ENCODE measurements around the gene KCNH2. TPM values are rescaled to one million over a fixed set of nuclear protein-coding genes. Genes with fewer than 3 reads are reported as not detected.

Gene KCNH2
- total RNA-seq, 1 donor from 2014 or later, result not detected

- DNase-seq (ENCODE audit: low read depth in 2 of 2), result peak; percentile 54 to 69
Measured at GRCh38 chr7:150962553-150963399, 15.3 kb downstream of the KCNH2 start.

DNA sequence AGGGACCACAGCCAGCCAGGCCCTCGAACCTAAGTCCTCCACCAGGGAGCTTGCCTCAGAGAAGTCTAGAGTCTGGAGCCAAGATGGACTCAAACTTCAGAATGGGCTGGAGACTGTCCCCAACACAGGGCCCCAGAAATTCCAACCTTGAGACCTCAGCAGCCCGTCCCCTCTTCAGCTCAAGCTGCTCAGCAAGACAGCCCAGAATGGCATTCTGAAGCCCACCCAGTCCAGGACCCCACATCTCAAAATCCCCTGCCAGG, 15.9 kb downstream of the KCNH2 start:
- no peak for DNase-seq (ENCODE audit: low read depth in 2 of 2)

GRCh38 chr7:150961510-150962289, 16.4 kb downstream of the KCNH2 start:
- no peak for DNase-seq (ENCODE audit: low read depth in 2 of 2)

- peak; percentile 33 to 46 for DNase-seq (ENCODE audit: low read depth in 2 of 2)
Measured at GRCh38 chr7:150959739-150960734, 18.1 kb downstream of the KCNH2 start.

DNA sequence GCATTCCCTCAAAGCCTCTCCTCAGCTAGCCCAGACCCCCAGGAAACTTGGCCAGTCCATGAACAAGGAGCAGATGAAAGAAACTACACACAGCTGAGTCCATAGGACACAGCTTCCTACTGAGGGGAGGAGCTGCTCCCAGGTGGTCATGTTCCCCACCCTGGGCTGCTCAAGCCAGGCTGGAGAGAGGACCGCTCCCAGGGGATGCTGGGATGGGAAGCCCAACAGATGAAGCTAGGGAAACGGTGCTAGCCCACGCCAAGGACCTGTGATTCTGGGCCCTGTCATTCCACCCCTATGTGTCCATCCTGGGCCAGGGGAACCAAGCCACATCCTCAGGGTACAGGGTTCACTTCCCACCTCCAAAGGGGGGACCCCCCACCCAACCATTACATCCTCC, 19.0 kb downstream of the KCNH2 start:
- no peak for DNase-seq (ENCODE audit: low read depth in 2 of 2)

- no peak for DNase-seq (ENCODE audit: low read depth in 2 of 2)
Measured at GRCh38 chr7:150958597-150958996, 19.5 kb downstream of the KCNH2 start.

DNA sequence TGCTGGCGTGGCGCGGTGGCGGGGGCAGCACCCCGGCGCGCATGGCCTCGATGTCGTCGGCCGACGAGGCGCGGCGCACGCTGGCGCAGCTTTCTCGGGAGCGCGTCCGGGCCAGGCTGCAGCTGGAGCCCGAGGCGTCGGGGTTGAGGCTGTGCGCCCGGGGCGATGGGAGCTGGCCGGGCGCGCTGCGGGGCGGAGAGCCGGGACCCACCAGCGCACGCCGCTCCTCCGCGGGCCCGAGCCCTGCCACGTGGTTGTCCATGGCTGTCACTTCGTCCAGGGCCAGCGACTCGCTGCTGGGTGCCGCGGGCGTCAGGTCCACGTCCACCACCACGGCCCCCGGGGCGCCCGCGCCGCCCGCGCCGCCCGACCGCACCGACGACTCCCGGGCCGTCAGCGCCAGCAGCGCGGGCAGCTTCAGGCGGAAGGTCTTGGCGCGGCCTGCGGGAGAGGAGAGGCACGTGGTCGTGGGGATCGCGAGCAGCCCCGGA, 20.0 kb downstream of the KCNH2 start:
- no peak for DNase-seq (ENCODE audit: low read depth in 2 of 2)

GRCh38 chr7:150957133-150958020, 20.7 kb downstream of the KCNH2 start:
- DNase-seq (ENCODE audit: low read depth in 2 of 2), result no peak

DNA sequence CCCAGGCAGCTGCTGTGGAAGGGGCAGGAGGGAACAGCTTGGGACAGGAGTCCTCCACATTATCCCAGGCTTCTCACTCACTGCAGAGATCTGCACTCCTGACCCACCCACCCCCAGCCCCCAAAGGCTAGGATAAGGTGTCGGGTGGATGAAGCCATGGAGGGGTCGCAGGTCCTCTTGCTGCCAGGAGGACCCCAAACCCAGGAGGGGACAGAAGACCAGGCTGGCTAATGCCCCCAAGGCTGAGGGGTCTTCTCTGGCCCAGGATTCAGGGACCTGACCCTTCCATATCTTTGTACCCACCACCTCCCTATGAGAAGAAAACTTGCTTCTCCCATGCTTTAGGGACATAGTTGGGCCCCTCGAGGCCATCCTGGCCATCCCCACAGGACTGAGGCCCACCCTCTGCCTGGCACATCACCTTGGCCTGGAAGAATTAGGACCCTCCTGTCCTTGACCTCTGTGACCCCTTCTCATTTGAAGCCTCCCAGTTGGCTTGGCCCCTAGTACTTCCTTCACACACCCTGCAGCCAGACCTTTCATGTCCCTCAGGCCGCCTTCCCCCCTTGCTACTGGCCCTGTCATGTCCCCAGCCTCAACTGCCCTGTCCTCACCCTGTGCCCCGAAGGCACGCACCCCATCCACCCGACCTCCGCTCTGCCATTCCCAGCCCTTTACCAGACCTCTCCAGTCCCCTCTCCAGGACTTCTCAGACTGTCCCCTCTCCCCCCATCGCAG, 21.6 kb downstream of the KCNH2 start:
- no peak for DNase-seq (ENCODE audit: low read depth in 2 of 2)

DNA sequence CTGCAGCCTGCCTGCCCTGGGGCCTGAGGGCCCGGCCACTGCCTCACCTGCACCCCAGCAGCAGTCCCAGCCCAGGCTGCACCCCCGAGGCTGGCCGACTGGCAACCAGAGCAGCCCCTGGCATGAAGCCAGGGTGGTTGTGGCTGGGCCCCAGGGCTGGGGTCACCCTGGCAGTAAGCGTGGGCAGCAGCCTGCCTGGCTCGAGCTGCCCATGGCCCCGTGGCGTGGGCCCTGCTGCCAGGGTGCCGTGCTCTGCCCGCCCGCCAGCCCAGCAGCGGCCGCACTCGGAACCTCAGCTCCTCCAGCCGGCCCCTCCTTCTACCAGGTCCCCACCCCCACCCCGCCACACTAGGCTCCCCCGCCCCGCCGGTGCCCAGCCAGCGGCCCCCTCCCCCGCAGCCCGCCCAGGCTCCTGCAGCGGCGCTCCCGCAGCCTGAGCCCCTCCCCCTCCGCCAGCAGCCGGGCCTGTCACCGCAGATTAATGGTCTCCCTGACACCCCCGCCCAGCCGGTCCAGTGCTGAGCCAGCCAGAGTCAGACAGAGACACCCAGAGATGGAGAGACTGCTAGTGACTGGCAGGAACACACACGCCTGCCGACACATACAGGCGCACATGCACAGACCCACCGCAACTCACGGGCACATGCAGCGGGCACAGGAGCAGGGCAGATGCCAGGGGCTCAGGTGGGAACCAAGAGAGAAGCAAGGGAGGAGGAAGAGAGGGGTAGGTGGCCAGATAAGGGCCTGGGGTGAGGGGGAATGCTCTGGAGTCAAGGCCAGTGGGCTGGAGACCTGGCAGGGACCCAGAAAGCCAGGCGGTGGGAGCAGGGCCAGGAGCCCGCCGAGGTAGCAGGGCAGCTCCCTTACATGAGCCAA, 22.4 kb downstream of the KCNH2 start:
- DNase-seq (ENCODE audit: low read depth in 2 of 2), result no peak

- DNase-seq (ENCODE audit: low read depth in 2 of 2), result no peak
Measured at GRCh38 chr7:150954986-150955518, 23.1 kb downstream of the KCNH2 start.

DNA sequence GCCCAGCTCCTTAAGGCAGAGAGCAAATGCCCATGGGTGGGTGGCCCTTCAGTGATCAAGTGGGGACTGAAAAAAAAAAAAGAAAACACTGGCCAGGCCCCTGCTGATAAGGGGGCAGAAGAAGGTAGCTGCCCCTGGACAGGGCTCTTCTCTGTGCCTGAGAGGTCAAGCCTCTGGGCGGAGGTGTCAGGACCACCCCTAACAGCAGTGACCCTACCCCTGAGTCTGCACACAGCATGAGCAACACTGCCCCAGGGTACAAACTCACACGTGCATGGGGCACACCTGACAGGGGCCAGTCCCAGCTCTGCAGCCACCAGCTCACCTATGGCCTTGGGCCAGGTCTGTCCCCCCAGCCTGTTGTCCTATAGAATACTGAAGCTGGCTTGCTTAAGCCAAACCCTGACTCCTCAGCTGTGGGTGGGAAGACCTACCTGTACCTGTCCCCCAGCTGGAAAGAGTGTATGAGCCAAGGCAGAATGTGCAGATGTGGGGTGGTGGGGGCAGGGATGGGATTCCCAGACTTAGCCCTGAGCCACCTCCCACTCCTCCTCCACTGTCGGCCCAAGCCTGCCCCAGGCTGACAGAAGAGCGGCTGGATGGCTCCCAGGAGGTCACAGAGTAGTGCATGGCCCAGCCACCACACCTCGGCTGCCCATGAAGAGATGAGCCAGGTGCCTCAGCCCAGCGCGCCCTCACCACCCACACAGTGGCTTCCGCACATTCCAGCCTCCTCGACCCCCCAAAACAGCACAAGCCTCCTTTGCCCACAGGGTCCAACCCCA, 23.7 kb downstream of the KCNH2 start:
- no peak for DNase-seq (ENCODE audit: low read depth in 2 of 2)

GRCh38 chr7:150953061-150953997, 24.8 kb downstream of the KCNH2 start:
- no peak for DNase-seq (ENCODE audit: low read depth in 2 of 2)

DNA sequence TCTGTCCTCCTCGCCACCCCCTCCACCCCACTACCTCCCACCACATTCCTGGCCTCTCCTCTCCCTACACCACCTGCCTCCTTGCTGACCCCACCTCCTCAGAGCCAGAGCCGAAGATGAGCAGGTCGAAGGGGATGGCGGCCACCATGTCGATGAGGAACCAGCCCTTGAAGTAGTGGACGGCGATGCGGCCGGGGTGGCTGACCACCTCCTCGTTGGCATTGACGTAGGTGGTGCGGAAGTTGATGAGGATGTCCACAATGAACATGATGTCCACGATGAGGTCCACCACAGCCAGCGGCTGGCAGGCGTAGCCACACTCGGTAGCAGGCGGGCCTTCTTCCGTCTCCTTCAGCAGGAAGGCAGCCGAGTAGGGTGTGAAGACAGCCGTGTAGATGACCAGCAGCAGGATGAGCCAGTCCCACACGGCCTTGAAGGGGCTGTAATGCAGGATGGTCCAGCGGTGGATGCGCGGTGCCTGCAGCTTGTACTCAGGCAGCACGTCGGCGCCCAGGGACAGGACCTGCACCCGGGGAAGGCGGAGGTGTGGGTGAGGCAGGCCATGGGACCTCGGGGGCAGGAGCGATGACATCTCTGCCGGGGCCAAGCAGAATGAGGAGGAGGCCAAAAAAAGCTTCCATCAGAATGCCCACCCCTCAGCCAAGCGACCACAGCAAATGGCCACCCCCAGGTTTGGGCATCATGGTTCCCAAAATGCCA, 25.6 kb downstream of the KCNH2 start:
- no peak for DNase-seq (ENCODE audit: low read depth in 2 of 2)

DNA sequence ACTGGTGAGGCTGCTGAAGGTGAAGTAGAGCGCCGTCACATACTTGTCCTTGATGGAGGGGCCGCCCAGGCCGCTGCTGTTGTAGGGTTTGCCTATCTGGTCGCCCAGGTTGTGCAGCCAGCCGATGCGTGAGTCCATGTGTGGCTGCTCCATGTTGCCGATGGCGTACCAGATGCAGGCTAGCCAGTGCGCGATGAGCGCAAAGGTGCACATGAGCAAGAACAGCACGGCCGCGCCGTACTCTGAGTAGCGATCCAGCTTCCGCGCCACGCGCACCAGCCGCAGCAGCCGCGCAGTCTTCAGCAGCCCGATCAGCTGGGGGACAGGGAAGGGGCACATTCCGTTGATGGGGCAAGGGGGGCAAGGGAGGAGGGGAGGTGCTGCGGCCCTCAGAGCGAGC, 26.6 kb downstream of the KCNH2 start:
- no peak for DNase-seq (ENCODE audit: low read depth in 2 of 2)

- no peak for DNase-seq (ENCODE audit: low read depth in 2 of 2)
Measured at GRCh38 chr7:150951181-150951520, 27.0 kb downstream of the KCNH2 start.
